Activated naive CD4-positive, alpha-beta T cell treated with anti-CD3 and anti-CD28 coated beads for 36 hours (primary cell): ENCODE data around the gene TUBG2. TPM values are rescaled to one million over a fixed set of nuclear protein-coding genes. Genes with fewer than 3 reads are reported as not detected.

Experiments used
- microRNA-seq: library from miRNA; unstranded; fragments of <30 nt; microRNA quantifications from one replicate; pipeline ENCODE4 v1.2.0, GENCODE V29; 2022; ENCODE audit warnings: borderline microRNAs expressed, borderline replicate concordance
- total RNA-seq, 2 experiments: library from RNA; stranded (reverse); gene quantifications; one replicate each; pipeline ENCODE4 v1.2.3, GENCODE V29; 2021

Gene TUBG2
- total RNA-seq, 2 experiments from 2014 or later, result 9.1 to 9.9 TPM

Small RNA genes lying within 50 kb of the gene (microRNA-seq; reads per million reads assigned to microRNA genes)
- gene MIR6780A, result not detected

Other genes starting within 250 kb of the TUBG2 start
- gene CAVIN1, start 236.0 kb upstream of the TUBG2 start, total RNA-seq, result under 1 TPM; 0.64 to 0.67 TPM
- 10 to 100 TPM in 1 of 2 experiments, 1 to 10 TPM in 1; 9.9 to 10.3 TPM for gene ATP6V0A1, start 200.4 kb upstream of the TUBG2 start, total RNA-seq
- 10 to 100 TPM; 11.1 to 11.9 TPM for gene NAGLU, start 123.0 kb upstream of the TUBG2 start, total RNA-seq
- under 1 TPM; 0.26 to 0.67 TPM for gene HSD17B1, start 106.4 kb upstream of the TUBG2 start, total RNA-seq
- 10 to 100 TPM; 93.3 to 93.6 TPM for gene COASY, start 97.1 kb upstream of the TUBG2 start, total RNA-seq
- gene MLX, start 92.2 kb upstream of the TUBG2 start, total RNA-seq, result 10 to 100 TPM; 22.1 to 24.7 TPM
- gene PSMC3IP, start 81.6 kb upstream of the TUBG2 start, total RNA-seq, result 10 to 100 TPM; 38.6 to 42.2 TPM
- 10 to 100 TPM; 28.6 to 33.5 TPM for gene RETREG3, start 49.9 kb upstream of the TUBG2 start, total RNA-seq
- 10 to 100 TPM; 91.3 to 92.0 TPM for gene TUBG1, start 49.6 kb upstream of the TUBG2 start, total RNA-seq
- under 1 TPM; 0.62 to 0.77 TPM for gene PLEKHH3, start 17.7 kb downstream of the TUBG2 start, total RNA-seq
- gene CCR10, start 22.6 kb downstream of the TUBG2 start, total RNA-seq, result under 1 TPM; 0.14 to 0.20 TPM
- 1 to 10 TPM; 1.4 to 1.5 TPM for gene CNTNAP1, start 23.2 kb downstream of the TUBG2 start, total RNA-seq
- gene EZH1, start 85.8 kb downstream of the TUBG2 start, total RNA-seq, result 10 to 100 TPM; 31.9 to 34.0 TPM
- not detected for gene RAMP2, start 101.9 kb downstream of the TUBG2 start, total RNA-seq
- gene VPS25, start 114.2 kb downstream of the TUBG2 start, total RNA-seq, result 10 to 100 TPM; 57.5 to 58.2 TPM
- gene WNK4, start 121.3 kb downstream of the TUBG2 start, total RNA-seq, result under 1 TPM; 0.17 to 0.41 TPM
- 10 to 100 TPM; 23.7 to 24.4 TPM for gene COA3, start 139.4 kb downstream of the TUBG2 start, total RNA-seq
- gene CNTD1, start 139.6 kb downstream of the TUBG2 start, total RNA-seq, result not detected
- gene BECN1, start 165.0 kb downstream of the TUBG2 start, total RNA-seq, result 10 to 100 TPM; 64.1 to 71.3 TPM
- gene PSME3, start 174.1 kb downstream of the TUBG2 start, total RNA-seq, result 10 to 100 TPM; 84.7 to 87.0 TPM
- 1 to 10 TPM; 2.0 to 2.6 TPM for gene AOC2, start 185.3 kb downstream of the TUBG2 start, total RNA-seq
- gene AOC3, start 191.9 kb downstream of the TUBG2 start, total RNA-seq, result 1 to 10 TPM; 1.4 to 2.6 TPM
- gene G6PC1, start 241.5 kb downstream of the TUBG2 start, total RNA-seq, result not detected